Esophagus muscularis mucosa (tissue), 4 donors: ENCODE results near the gene CAND1. TPM values are rescaled to one million over a fixed set of nuclear protein-coding genes. Genes with fewer than 3 reads are reported as not detected.

ENCODE experiments used
- DNase-seq: peaks from one replicate; pipeline ENCODE4 v3.0.0-alpha.2; 2017; ENCODE audit errors: extremely low spot score
- H3K27ac ChIP-seq, 4 donors: fragments of 200-600 bp; sonication (generic); replicated peaks in 1 of 4; 1 replicate in 3 of 4; 2 replicates in 1 of 4; pipeline ENCODE4 v1.5.1; 2016 to 2019; ENCODE audit warnings: mild to moderate bottlenecking in 1 of 4
- H3K27me3 ChIP-seq, 4 donors: fragments of 200-600 bp; sonication (generic); one replicate each; pipeline versions ENCODE4 v1.5.1 to v1.6.0; 2016 to 2019
- H3K36me3 ChIP-seq, 4 donors: fragments of 200-600 bp; sonication (generic); one replicate each; pipeline ENCODE4 v1.5.1; 2016 to 2019
- H3K4me1 ChIP-seq, 4 donors: fragments of 200-600 bp; sonication (generic); one replicate each; pipeline ENCODE4 v1.5.1; 2016 to 2019
- H3K4me3 ChIP-seq, 4 donors: fragments of 200-600 bp; sonication (generic); 1 replicate in 2 of 4; 2 replicates in 2 of 4; pipeline ENCODE4 v1.5.1; 2016 to 2019; ENCODE audit warnings: mild to moderate bottlenecking in 4 of 4, moderate library complexity in 1 of 4
- H3K9me3 ChIP-seq, 4 donors: fragments of 200-600 bp; sonication (generic); 1 replicate in 3 of 4; 2 replicates in 1 of 4; pipeline ENCODE4 v1.5.1; 2016 to 2019
- CTCF ChIP-seq, 3 experiments: fragments of 200-600 bp in 2 of 3; fragments of 450-650 bp in 1 of 3; sonication (generic) in 2 of 3; IDR thresholded peaks; one replicate each; pipeline ENCODE4 v1.5.1; 2017 to 2019; ENCODE audit warnings: antibody characterized with exemption in 3 of 3, mild to moderate bottlenecking in 2 of 3, moderate library complexity in 1 of 3
- EP300 ChIP-seq: sonication (generic); formaldehyde crosslinking; IDR thresholded peaks from one replicate; pipeline ENCODE4 v1.6.1; 2017; ENCODE audit warnings: antibody characterized with exemption
- POLR2A ChIP-seq: fragments of 450-650 bp; IDR thresholded peaks from one replicate; pipeline ENCODE4 v1.6.1; 2017; ENCODE audit warnings: antibody characterized with exemption, moderate library complexity, mild to moderate bottlenecking, low read depth
- POLR2AphosphoS5 ChIP-seq, 2 donors: sonication (generic); formaldehyde crosslinking; IDR thresholded peaks; one replicate each; pipeline ENCODE4 v1.6.1; 2017; ENCODE audit warnings: antibody characterized with exemption in 2 of 2
- WGBS: methylation state at CpG from one replicate; pipeline ENCODE4 v1.1.5; 2018; 5-methylcytosine and 5-hydroxymethylcytosine counted together
- intact Hi-C: fragments of 100-400 bp; cut with DNase I; formaldehyde crosslinking; loops from one replicate; pipeline ENCODE4 v1.15.1; 2023
- total RNA-seq, 4 donors: library from RNA; depleted of rRNA; stranded (reverse); fragments of >200 nt; gene quantifications; one replicate each; pipeline versions ENCODE4 v1.1.0 to v1.2.1, GENCODE V29; 2016

CAND1 gene
- total RNA-seq, 4 donors from 2014 or later, result 56.8 to 85.3 (median 75.7) TPM

- WGBS, result 94% methylated on average over 2 of the region's 2 CpGs
- H3K36me3 ChIP-seq, result peaks cover 0 to 17% (median 7%) of the 10 kb centered on the region in 4 donors
- no peak for DNase-seq
- no peak overlapping the region for H3K4me3 ChIP-seq
- H3K27me3 ChIP-seq, result no peaks in the 10 kb centered on the region
- H3K9me3 ChIP-seq, result no peaks in the 10 kb centered on the region
- peaks cover 0 to 28% (median 13%) of the 10 kb centered on the region in 4 donors for H3K4me1 ChIP-seq
- TF ChIP-seq CTCF (IDR thresholded peaks at IDR 0.05) (no peak), EP300 (no peak), POLR2A (no peak), POLR2AphosphoS5 (IDR thresholded peaks at IDR 0.05) (no peak)
- intact Hi-C loops, result no loop called here
- H3K27ac ChIP-seq, result no peak overlapping the region
Measured at GRCh38 chr12:67290378-67290777, 21.2 kb downstream of the CAND1 start.

- intact Hi-C loops, result no loop called here
Measured at GRCh38 chr12:67299526-67299925, 30.4 kb downstream of the CAND1 start.

GRCh38 chr12:67299926-67300325 lies 30.8 kb downstream of the CAND1 start:
- no peak for TF ChIP-seq POLR2A
- no peak for TF ChIP-seq POLR2AphosphoS5 (IDR thresholded peaks at IDR 0.05)
- WGBS, result 62% methylated on average over 4 of the region's 4 CpGs
- H3K27ac ChIP-seq, result no peak overlapping the region
- H3K4me3 ChIP-seq, result no peak overlapping the region
- intact Hi-C loops, result no loop called here
- peaks cover 0 to 70% (median 36%) of the 10 kb centered on the region in 4 donors for H3K36me3 ChIP-seq
- no peaks in the 10 kb centered on the region for H3K9me3 ChIP-seq
- H3K4me1 ChIP-seq, result peaks cover 0 to 12% (median 0%) of the 10 kb centered on the region in 4 donors
- DNase-seq, result no peak
- H3K27me3 ChIP-seq, result no peaks in the 10 kb centered on the region

More at GRCh38 chr12:67299526-67299925, 30.4 kb downstream of the CAND1 start:
- Histone ChIP-seq H3K27ac (no peak overlapping the region), H3K9me3 (no peaks in the 10 kb centered on the region), H3K27me3 (no peaks in the 10 kb centered on the region), H3K4me1 (peaks cover 0 to 12% (median 0%) of the 10 kb centered on the region in 4 donors), H3K4me3 (no peak overlapping the region), H3K36me3 (peaks cover 0 to 70% (median 35%) of the 10 kb centered on the region in 4 donors)
- DNase-seq, result no peak
- no peak for TF ChIP-seq POLR2AphosphoS5 (IDR thresholded peaks at IDR 0.05)
- TF ChIP-seq POLR2A, result no peak
- no peak for TF ChIP-seq CTCF (IDR thresholded peaks at IDR 0.05)
- no peak for TF ChIP-seq EP300
- 79% methylated on average over 2 of the region's 2 CpGs for WGBS

- Histone ChIP-seq H3K27me3 (no peaks in the 10 kb centered on the region), H3K4me3 (no peak overlapping the region), H3K27ac (no peak overlapping the region), H3K4me1 (peaks cover 0 to 12% (median 0%) of the 10 kb centered on the region in 4 donors), H3K9me3 (no peaks in the 10 kb centered on the region), H3K36me3 (peaks cover 18 to 76% (median 49%) of the 10 kb centered on the region in 4 donors)
- 78% methylated on average over 7 of the region's 7 CpGs for WGBS
- no peak for DNase-seq
- intact Hi-C loops, result no loop called here
- TF ChIP-seq CTCF (IDR thresholded peaks at IDR 0.05) (no peak), EP300 (no peak), POLR2A (no peak), POLR2AphosphoS5 (IDR thresholded peaks at IDR 0.05) (no peak)
Measured at GRCh38 chr12:67302162-67302561, 33.0 kb downstream of the CAND1 start.

GRCh38 chr12:67305544-67305943 lies 36.4 kb downstream of the CAND1 start:
- no peak for TF ChIP-seq POLR2A
- no peaks in the 10 kb centered on the region for H3K4me1 ChIP-seq
- no peak for DNase-seq
- H3K4me3 ChIP-seq, result no peak overlapping the region
- no peak overlapping the region for H3K27ac ChIP-seq
- peaks cover 32 to 83% (median 65%) of the 10 kb centered on the region in 4 donors for H3K36me3 ChIP-seq
- H3K9me3 ChIP-seq, result no peaks in the 10 kb centered on the region
- no peaks in the 10 kb centered on the region for H3K27me3 ChIP-seq
- intact Hi-C loops, result no loop called here
- WGBS, result 88% methylated on average over 1 of the region's 1 CpG

- DNase-seq, result no peak
- Histone ChIP-seq H3K4me3 (no peak overlapping the region), H3K27me3 (no peaks in the 10 kb centered on the region), H3K4me1 (no peaks in the 10 kb centered on the region), H3K27ac (no peak overlapping the region), H3K36me3 (peaks cover 33 to 94% (median 76%) of the 10 kb centered on the region in 4 donors), H3K9me3 (no peaks in the 10 kb centered on the region)
- intact Hi-C loops, result no loop called here
- no peak for TF ChIP-seq CTCF (IDR thresholded peaks at IDR 0.05)
- TF ChIP-seq EP300, result no peak
- TF ChIP-seq POLR2A, result no peak
- 98% methylated on average over 2 of the region's 2 CpGs for WGBS
Measured at GRCh38 chr12:67306712-67307111, 37.6 kb downstream of the CAND1 start.
